GM21390 (cell line): ENCODE measurements around the gene WWC1.
"Not testable (repeated sequence)": the region's sequence is repeated elsewhere in the genome, so short reads cannot be mapped to it uniquely, and the experiment has no call there.

Source experiments
- ATAC-seq: cut with Tn5 transposase; IDR thresholded peaks from one replicate; pipeline ENCODE4 v1.9.1; 2021; ENCODE audit not compliant: unreplicated experiment

The WWC1 gene

GRCh38 chr5:168329302-168329701, 37.9 kb downstream of the WWC1 start:
- ATAC-seq, result no peak

GRCh38 chr5:168332042-168332441, 40.6 kb downstream of the WWC1 start:
- no peak for ATAC-seq

- no peak for ATAC-seq
Observed at GRCh38 chr5:168334280-168334679, 42.8 kb downstream of the WWC1 start.

- ATAC-seq, result no peak
Observed at GRCh38 chr5:168334695-168335094, 43.2 kb downstream of the WWC1 start.

- no peak for ATAC-seq
Observed at GRCh38 chr5:168337361-168337760, 45.9 kb downstream of the WWC1 start.

GRCh38 chr5:168339109-168339771, 47.8 kb downstream of the WWC1 start:
- ATAC-seq, result no peak

GRCh38 chr5:168339772-168340140, 48.3 kb downstream of the WWC1 start:
- ATAC-seq, result not testable (repeated sequence)

- no peak for ATAC-seq
Observed at GRCh38 chr5:168340487-168340886, 49.0 kb downstream of the WWC1 start.

- ATAC-seq, result no peak
Observed at GRCh38 chr5:168341178-168341577, 49.7 kb downstream of the WWC1 start.

- ATAC-seq, result no peak
Observed at GRCh38 chr5:168342151-168342825, 50.8 kb downstream of the WWC1 start.

- ATAC-seq, result no peak
Observed at GRCh38 chr5:168342985-168343384, 51.5 kb downstream of the WWC1 start.

- no peak for ATAC-seq
Observed at GRCh38 chr5:168346417-168346816, 55.0 kb downstream of the WWC1 start.

GRCh38 chr5:168347368-168348083, 56.1 kb downstream of the WWC1 start:
- no peak for ATAC-seq

- ATAC-seq, result no peak
Observed at GRCh38 chr5:168348084-168348414, 56.6 kb downstream of the WWC1 start.

- no peak for ATAC-seq
Observed at GRCh38 chr5:168350315-168350714, 58.9 kb downstream of the WWC1 start.

- ATAC-seq, result no peak
Observed at GRCh38 chr5:168353216-168353957, 61.9 kb downstream of the WWC1 start.

GRCh38 chr5:168354397-168354796, 63.0 kb downstream of the WWC1 start:
- no peak for ATAC-seq

- ATAC-seq, result no peak
Observed at GRCh38 chr5:168356171-168356570, 64.7 kb downstream of the WWC1 start.

- ATAC-seq, result no peak
Observed at GRCh38 chr5:168356592-168356991, 65.1 kb downstream of the WWC1 start.

GRCh38 chr5:168357876-168358275, 66.4 kb downstream of the WWC1 start:
- no peak for ATAC-seq

GRCh38 chr5:168359820-168360460, 68.5 kb downstream of the WWC1 start:
- ATAC-seq, result no peak
